VCaP (cell line): ENCODE measurements around the gene TRAPPC8.
"Not testable (repeated sequence)": the region's sequence is repeated elsewhere in the genome, so short reads cannot be mapped to it uniquely, and the experiment has no call there.

ENCODE experiments used
- H3K27ac ChIP-seq: fragments of 450-650 bp; 2 replicates; pipeline ENCODE4 v1.5.1; 2017
- CTCF ChIP-seq: fragments of 450-650 bp; conservative IDR thresholded peaks from 2 replicates; pipeline ENCODE4 v1.5.1; 2017; ENCODE audit warnings: mild to moderate bottlenecking, moderate library complexity

Gene TRAPPC8

GRCh38 chr18:31941010-31941809, 1.7 kb downstream of the TRAPPC8 start:
- H3K27ac ChIP-seq = peak overlapping the region; percentile 92
- no peak for TF ChIP-seq CTCF

- H3K27ac ChIP-seq = not testable (repeated sequence)
These were observed 8.2 kb downstream of the TRAPPC8 start for GRCh38 chr18:31934773-31935172.

GRCh38 chr18:31931886-31932240, 11.1 kb downstream of the TRAPPC8 start:
- TF ChIP-seq CTCF = no peak
- H3K27ac ChIP-seq = peak overlapping the region; percentile 27; the same call in 1 of the 2 replicates

- no peak for TF ChIP-seq CTCF
- peak overlapping the region; percentile 27; the same call in 1 of the 2 replicates for H3K27ac ChIP-seq
These were observed 11.6 kb downstream of the TRAPPC8 start for GRCh38 chr18:31931163-31931885.

- H3K27ac ChIP-seq = no peak overlapping the region
- TF ChIP-seq CTCF = no peak
These were observed 13.7 kb downstream of the TRAPPC8 start for GRCh38 chr18:31929273-31929672.

- not testable (repeated sequence) for H3K27ac ChIP-seq
These were observed 15.9 kb downstream of the TRAPPC8 start for GRCh38 chr18:31926988-31927387.

GRCh38 chr18:31920277-31920676, 22.7 kb downstream of the TRAPPC8 start:
- no peak overlapping the region for H3K27ac ChIP-seq
- TF ChIP-seq CTCF = no peak

GRCh38 chr18:31919366-31919765, 23.6 kb downstream of the TRAPPC8 start:
- H3K27ac ChIP-seq = not testable (repeated sequence)

- no peak for TF ChIP-seq CTCF
- no peak overlapping the region for H3K27ac ChIP-seq
These were observed 24.2 kb downstream of the TRAPPC8 start for GRCh38 chr18:31918733-31919132.
